DMS153 (cell line): ENCODE data around the gene IGF2.

Source experiments
- DNase-seq: peaks from one replicate; lab custom pipeline; 2025; lab: John Stamatoyannopoulos, UW

The IGF2 gene

DNA sequence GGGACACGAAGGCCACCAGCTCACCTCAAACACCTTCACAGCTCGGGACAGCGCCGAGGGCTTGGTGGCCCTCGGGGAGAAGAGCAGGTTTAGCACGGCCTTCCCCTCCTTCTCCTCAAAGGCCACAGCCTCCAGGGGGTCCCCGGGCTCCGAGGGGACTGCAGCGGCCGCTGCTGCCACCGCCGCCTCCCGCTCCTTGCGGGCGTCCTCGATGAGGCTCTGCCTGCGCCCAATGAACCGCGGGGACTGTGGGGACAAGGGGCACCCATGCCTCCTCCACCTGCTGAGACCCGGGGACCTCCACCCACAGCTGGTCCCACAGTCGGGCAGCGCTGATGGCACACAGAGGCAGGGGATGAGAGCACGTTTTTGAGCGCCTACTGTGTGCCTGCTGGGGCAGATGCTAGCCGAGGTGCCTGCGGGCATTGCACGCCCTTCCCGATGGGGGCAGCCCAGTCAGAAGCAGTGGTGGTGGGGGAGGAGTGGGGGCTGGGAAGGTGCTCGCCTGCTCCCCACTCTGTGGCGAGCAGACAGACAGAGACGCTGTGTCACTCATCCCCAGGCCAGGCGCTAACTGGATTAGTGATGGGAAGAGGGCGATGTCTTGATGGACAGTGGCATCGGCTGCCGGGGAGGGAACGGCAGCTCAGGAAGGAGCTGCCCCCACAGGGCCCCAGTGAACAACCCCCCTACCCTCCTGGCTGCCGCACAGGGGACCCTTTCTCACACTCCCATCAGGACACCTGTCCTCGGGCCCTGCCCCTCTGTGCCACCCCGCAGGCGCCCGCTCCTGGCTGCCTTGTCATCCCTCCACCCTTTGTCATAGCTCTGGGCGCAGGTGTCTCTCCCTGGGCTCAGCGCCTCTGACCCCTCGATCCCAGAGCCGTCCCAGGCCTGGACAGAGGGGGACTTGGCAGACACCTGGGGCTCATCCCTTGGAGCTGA, 30.7 kb upstream of the IGF2 start:
- no peak for DNase-seq

DNA sequence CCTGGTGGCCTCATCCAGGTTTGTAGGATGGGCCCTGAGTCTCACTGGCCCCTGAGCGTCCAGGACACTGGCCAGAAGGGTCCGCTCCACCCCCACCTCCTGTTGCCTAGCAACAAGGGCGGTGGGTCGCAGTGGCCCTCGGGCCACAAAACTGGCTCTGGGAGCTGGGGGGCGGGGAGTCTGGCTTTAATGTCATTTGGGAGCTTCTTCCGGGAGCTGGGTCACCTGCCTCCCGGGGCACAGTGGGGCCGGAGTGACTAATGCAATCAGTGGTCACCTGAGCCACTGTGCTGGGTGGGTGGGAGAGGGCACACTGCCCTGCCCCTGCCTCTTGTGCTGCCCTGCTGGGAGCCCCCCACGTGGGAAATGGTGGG, 29.8 kb upstream of the IGF2 start:
- no peak for DNase-seq

- no peak for DNase-seq
Measured at GRCh38 chr11:2168286-2169004, 29.3 kb upstream of the IGF2 start.

DNA sequence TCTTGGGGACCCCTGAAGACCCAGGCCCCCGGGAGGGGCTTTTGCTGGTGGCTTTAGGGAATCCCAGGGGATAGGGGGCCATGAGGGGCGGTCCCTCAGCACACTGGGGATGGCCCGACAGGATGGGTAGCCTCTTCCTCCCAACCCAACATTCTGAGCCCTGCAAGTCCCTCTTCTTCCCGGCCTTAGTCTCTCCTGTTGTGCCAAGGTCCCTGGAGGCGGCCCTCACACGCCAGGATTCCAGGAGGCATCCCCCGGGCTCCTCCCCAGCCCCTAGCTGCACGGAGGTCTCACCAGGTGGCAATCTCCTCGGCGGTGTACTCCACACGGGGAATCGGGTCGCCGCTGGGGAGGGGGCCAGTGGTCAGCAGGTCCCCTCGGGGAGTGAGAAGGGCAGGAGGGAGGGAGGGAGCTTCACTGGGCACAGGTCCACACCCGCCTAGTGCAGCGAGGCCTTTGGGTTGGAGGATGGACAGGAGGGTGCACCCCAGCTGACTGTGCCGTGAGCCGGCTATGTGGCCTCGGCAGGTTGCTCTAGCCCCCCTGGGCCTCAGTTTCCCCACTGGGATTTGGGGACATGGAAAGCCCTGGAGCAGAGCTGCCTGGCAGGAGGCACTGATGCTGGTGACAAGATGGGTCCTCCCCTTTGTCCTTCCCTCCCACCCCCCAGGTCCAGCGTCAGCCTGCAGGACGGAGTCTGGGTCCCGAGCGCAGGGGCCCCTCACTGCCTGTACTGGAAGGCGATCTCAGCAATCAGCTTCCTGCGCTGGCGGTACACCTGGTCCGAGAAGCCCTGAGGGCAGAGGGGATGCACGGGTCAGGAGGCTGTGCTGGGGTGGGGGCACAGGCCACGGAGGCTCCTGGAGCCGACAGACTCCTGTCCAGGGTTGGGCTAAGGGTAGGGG, 28.2 kb upstream of the IGF2 start:
- no peak for DNase-seq

GRCh38 chr11:2166091-2166851, 27.1 kb upstream of the IGF2 start:
- DNase-seq: no peak

DNA sequence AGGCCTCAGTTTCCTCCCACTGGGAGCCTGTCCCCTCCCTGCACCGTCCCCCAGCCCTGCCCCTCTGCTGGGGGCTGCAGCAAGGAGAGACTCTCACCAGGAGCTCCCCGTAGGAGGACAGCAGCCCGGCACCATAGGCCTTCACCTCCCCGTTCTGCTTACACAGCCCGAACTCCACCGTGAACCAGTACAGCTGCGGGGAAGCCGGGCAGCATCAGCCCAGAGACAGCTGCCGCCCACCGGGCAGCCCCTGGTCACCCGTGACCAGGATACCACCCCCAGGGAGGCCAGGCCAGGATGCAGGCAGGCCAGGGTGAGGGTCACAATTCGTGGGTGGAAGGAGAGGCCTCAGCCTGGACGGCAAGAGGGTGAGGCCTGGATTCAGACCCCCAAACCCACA, 26.4 kb upstream of the IGF2 start:
- no peak for DNase-seq

- no peak for DNase-seq
Measured at GRCh38 chr11:2164861-2165555, 25.8 kb upstream of the IGF2 start.

- no peak for DNase-seq
Measured at GRCh38 chr11:2164081-2164480, 24.9 kb upstream of the IGF2 start.

DNA sequence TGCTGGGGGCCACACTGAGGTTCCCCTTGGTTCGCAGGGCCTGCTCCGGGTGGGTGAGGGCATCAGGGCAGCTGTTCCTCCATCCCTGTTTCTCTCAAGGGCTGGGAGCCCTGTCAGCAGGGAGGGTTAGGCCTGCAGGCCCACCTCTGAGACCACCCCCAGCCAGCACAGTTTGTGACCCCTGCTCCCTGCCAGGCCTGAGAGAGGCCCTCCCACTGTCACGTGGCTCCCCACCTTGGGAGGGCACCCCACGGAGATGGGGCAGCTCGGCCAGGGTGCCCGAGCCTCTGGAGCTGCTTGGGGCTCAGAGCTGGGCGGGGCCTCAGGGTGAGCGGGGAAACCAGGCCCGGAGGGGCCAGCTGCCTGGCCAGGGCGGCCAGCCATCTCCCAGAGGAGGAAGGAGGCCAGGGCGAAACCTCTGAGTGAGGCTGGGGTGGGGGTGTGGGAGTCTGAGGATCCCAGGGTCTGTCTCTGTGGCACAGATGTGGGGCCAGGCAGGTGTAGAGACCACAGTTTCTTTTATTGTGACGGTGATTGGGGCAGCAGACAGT, 24.3 kb upstream of the IGF2 start:
- DNase-seq: no peak

GRCh38 chr11:2160736-2161259, 21.6 kb upstream of the IGF2 start, which contains the start of gene INS:
INS (minus strand) TSS chr11:2161209; CDS start chr11:2160971, 238 bp downstream.
- DNase-seq: no peak

DNA sequence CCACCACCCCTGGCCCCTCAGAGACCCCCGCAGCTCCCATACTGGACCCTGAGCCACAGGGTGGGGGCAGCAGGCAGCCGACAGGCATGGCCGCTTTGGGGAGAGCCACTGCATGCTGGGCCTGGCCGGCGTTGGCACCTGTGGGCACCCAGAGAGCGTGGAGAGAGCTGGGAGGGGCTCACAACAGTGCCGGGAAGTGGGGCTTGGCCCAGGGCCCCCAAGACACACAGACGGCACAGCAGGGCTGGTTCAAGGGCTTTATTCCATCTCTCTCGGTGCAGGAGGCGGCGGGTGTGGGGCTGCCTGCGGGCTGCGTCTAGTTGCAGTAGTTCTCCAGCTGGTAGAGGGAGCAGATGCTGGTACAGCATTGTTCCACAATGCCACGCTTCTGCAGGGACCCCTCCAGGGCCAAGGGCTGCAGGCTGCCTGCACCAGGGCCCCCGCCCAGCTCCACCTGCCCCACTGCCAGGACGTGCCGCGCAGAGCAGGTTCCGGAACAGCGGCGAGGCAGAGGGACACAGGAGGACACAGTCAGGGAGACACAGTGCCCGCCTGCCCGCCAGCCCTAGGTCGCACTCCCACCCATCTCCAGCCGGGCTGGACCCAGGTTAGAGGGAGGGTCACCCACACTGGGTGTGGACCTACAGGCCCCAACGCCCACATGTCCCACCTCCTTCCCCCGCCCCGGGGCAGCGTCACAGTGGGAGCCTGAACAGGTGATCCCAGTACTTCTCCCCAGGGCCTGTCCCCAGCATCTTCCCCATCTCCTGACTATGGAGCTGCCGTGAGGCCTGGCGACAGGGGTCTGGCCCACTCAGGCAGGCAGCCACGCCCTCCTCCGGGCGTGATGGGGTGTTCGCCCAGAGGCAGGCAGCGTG, 20.6 kb upstream of the IGF2 start:
- no peak for DNase-seq

DNA sequence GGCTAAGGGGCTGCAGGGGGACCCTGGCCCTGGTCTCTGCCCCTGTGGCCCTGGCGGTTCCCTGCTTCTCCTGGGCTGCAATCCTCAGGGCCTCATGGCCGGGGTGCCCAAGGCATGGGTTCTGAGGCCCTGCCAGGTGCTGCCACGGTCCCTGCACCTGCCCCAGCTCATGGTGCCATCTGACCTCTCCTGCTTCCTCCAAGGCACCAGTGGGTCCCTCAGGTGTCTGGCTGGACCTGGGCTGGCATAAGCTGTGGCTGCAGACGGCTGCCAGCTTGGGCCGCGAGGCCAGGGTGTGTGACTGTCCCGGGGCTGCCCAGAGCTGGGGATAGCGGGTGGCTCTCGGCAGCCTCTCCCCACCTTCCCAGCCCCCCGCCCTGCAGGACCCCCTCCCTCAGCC, 19.8 kb upstream of the IGF2 start:
- DNase-seq: no peak

DNA sequence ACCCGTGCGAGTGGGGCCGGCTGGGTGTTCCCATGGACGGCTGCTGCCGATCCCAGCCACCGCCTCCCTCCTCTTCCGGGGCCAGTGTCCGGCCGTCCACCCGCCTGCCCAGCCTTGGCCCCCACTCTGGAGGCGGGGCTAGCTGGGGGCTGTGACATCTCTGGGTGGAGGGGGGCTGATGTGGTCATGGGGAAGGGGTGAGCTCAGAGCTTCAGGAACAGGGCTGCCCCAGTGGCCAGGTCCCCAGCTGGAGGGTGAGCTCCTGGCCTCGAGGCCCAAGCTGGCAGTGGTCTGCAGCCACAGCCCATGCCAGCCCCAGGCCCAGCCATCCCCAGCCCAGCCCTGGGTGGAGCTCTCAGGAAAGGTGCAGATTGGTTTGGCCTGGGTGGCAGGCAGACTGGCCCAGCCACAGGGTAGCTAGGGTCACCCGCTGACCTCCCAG, 19.1 kb upstream of the IGF2 start:
- no peak for DNase-seq

DNA sequence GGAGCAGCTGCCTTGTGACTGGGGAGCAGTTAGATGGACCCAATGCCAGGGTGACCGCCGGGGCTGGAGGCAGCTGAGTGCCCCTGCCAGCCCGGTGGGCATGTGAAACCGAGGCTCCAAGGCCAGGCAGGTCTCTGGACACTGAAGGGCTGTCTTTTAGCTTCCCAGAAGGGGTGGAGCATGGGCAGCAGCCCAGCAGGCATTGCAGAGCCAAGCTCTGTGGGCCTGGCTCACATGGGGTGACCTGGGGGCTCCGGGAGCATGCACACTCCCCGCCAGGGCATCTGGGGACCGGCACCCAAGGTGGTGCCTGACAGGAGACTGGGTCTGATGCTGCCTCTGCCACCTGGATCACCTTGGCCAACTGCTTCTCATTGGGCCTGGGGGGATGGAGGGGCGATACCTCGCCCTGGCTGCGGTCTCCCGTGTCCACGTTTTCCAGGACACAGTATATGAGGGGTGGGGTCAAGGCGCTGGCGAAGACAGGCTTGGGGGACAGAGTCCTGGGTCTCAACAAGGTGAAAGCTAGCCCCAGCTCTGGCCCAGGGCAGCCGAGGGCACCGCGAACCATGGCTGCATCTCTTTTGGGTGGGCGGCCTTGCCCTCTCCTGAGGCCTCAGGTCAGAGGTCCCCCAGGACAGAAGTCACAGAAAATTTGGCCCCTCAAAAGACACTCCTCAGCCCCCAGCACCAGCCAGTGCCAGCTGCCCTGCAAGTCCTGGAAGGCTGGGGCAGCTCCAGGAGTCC, 18.3 kb upstream of the IGF2 start:
- DNase-seq: no peak

DNA sequence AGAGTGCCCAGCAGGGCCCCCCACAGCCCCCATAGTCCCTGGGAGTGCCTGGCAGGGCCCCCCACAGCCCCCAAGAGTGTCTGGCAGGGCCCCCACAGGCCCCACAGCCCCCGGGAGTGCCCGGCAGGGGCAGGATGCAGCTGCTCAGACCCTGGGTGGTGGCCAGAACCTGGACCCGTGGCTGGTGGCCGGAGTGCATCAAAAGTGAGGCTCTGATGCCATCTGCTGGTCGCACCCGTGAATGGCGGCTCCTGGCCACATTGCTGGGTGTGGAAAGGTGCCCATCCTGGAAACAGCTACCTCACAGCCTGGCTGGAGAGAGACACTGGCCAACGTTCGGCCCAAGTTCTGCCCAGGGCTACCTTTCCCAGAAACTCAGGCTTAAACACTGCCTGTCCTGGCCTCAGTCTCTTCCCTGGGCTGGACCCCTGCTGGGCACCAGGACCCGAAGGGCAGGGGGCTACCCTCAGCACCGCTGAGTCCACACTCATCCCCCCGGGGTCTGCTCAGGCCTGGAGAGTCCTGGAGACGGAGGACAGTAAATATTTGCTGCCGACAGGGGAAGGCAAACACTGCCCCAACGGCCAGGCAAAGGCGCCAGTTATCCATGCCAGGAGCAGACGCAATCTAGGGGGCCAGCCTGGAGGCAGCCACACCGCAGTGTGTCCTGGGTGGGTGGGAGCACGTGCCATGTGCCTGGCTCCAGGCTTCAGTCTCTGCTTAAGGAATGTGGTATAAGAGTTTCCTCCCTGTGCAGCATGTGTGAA, 17.4 kb upstream of the IGF2 start:
- DNase-seq: peak; percentile 25

DNA sequence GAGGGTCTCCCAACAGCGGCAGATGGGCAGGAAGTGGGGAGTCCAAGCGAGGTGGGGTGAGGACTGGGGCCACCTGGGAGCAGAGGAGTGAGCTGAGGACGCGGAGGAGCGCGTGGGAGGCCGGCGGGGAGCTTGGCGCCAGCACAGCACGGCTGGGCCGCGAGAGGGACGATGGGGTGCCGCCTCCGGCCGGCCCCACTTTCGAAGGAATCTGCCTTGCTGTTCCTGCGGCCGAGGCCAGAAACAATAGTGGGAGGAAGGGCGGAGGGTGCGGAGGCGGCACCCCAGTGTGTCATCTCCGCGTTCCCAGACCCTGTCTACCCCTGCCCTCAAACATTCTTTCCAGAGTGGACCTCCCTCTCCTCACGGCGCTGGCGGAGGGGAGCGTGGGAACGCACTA, 16.3 kb upstream of the IGF2 start:
- DNase-seq: no peak

- DNase-seq: no peak
Measured at GRCh38 chr11:2154889-2155288, 15.7 kb upstream of the IGF2 start.

GRCh38 chr11:2154195-2154585, 15.0 kb upstream of the IGF2 start:
- no peak for DNase-seq
